Measurements from ENCODE around the gene ZNF346.

Gene ZNF346

GRCh38 chr5:177070536-177071191 is 48.2 kb downstream of the ZNF346 start:
- DNase-seq = no peak

- peak; percentile 73 for DNase-seq
These were observed 49.3 kb downstream of the ZNF346 start for GRCh38 chr5:177071666-177072385.

- DNase-seq = no peak
These were observed 54.8 kb downstream of the ZNF346 start for GRCh38 chr5:177077335-177077734.

GRCh38 chr5:177079606-177080005 is 57.1 kb downstream of the ZNF346 start:
- no peak for DNase-seq

GRCh38 chr5:177080265-177080664 is 57.8 kb downstream of the ZNF346 start:
- no peak for DNase-seq

- DNase-seq = no peak
These were observed 59.4 kb downstream of the ZNF346 start for GRCh38 chr5:177081859-177082258.

GRCh38 chr5:177083357-177083756 is 60.9 kb downstream of the ZNF346 start:
- no peak for DNase-seq

GRCh38 chr5:177084175-177084574 is 61.7 kb downstream of the ZNF346 start:
- no peak for DNase-seq

GRCh38 chr5:177085985-177086653 is 63.6 kb downstream of the ZNF346 start:
- DNase-seq = no peak

GRCh38 chr5:177086654-177087397 is 64.3 kb downstream of the ZNF346 start, which contains the start of gene FGFR4:
Gene FGFR4, plus strand, starts transcription at chr5:177086915. Its CDS starts 2,688 bp downstream, at chr5:177089603.
- peak; percentile 45 for DNase-seq

GRCh38 chr5:177087398-177088005 is 65.0 kb downstream of the ZNF346 start:
- no peak for DNase-seq

GRCh38 chr5:177089127-177089526 is 66.6 kb downstream of the ZNF346 start:
- DNase-seq = no peak

GRCh38 chr5:177089825-177090641 is 67.5 kb downstream of the ZNF346 start:
- DNase-seq = no peak

- no peak for DNase-seq
These were observed 68.3 kb downstream of the ZNF346 start for GRCh38 chr5:177090813-177091212.

GRCh38 chr5:177091232-177091631 is 68.7 kb downstream of the ZNF346 start:
- DNase-seq = no peak

GRCh38 chr5:177092178-177093081 is 69.9 kb downstream of the ZNF346 start:
- no peak for DNase-seq

- no peak for DNase-seq
These were observed 70.7 kb downstream of the ZNF346 start for GRCh38 chr5:177093082-177093712.

- no peak for DNase-seq
These were observed 71.3 kb downstream of the ZNF346 start for GRCh38 chr5:177093803-177094202.

GRCh38 chr5:177094224-177095087 is 72.0 kb downstream of the ZNF346 start:
- no peak for DNase-seq
